HEK293T (cell line): ENCODE measurements around the gene SLC22A31.

Experiments used
- ELF4 ChIP-seq: fragments of 450-650 bp; IDR thresholded peaks from 2 replicates; pipeline ENCODE4 v1.6.1; 2017; ENCODE audit warnings: antibody characterized with exemption
- LEF1 ChIP-seq: fragments of 450-650 bp; IDR thresholded peaks from 2 replicates; pipeline ENCODE4 v1.6.1; 2017; ENCODE audit warnings: mild to moderate bottlenecking, borderline replicate concordance

DNA sequence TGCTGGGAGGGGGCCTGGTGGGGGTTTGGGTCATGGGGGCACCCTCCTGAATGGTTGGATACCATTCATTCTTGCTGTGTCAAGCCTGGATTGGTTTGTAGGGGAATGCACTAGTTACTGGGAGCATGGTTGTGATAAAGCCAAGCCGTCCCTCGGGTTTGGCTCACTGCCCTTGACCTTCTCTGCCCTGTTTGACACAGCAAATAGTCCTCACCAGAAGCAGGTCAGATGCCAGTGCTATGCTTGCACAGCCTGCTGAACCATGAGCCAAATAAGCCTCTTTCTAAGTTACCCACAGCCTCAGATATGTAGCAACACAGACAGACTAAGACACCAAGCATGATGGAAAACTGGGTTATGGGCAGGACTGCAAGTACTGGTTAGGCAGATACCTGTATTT, 31.8 kb upstream of the SLC22A31 start:
- TF ChIP-seq LEF1 (no peak), ELF4 (no peak)
